ENCODE data around the gene ZNF683.
A peak's percentile ranks its signal among the peaks of the same experiment; 100 is the strongest.
"Not testable (repeated sequence)": the region's sequence is repeated elsewhere in the genome, so short reads cannot be mapped to it uniquely, and the experiment has no call there.

The ZNF683 gene

GRCh38 chr1:26388791-26389445, 16.4 kb upstream of the ZNF683 start:
- no peak for DNase-seq (ENCODE audit: low read depth)
- no peak overlapping the region for H3K4me3 ChIP-seq (ENCODE audit: low read depth, low read length)

- H3K4me3 ChIP-seq (ENCODE audit: low read depth, low read length): no peak overlapping the region
- DNase-seq (ENCODE audit: low read depth): no peak
Observed at GRCh38 chr1:26387447-26387846, 14.9 kb upstream of the ZNF683 start.

- DNase-seq (ENCODE audit: low read depth): not testable (repeated sequence)
Observed at GRCh38 chr1:26385063-26385462, 12.5 kb upstream of the ZNF683 start.

GRCh38 chr1:26384076-26384475, 11.5 kb upstream of the ZNF683 start:
- no peak overlapping the region for H3K4me3 ChIP-seq (ENCODE audit: low read depth, low read length)
- DNase-seq (ENCODE audit: low read depth): no peak

More at GRCh38 chr1:26385063-26385462, 12.5 kb upstream of the ZNF683 start:
- H3K4me3 ChIP-seq (ENCODE audit: low read depth, low read length): not testable (repeated sequence)

GRCh38 chr1:26378879-26379251, 6.3 kb upstream of the ZNF683 start:
- no peak for DNase-seq (ENCODE audit: low read depth)
- H3K4me3 ChIP-seq (ENCODE audit: low read depth, low read length): no peak overlapping the region

- peak; percentile 94 for DNase-seq (ENCODE audit: low read depth)
- H3K4me3 ChIP-seq (ENCODE audit: low read depth, low read length): no peak overlapping the region
Observed at GRCh38 chr1:26378088-26378878, 5.7 kb upstream of the ZNF683 start.

GRCh38 chr1:26376050-26376449, 3.5 kb upstream of the ZNF683 start:
- no peak overlapping the region for H3K4me3 ChIP-seq (ENCODE audit: low read depth, low read length)
- no peak for DNase-seq (ENCODE audit: low read depth)

- no peak for DNase-seq (ENCODE audit: low read depth)
- H3K4me3 ChIP-seq (ENCODE audit: low read depth, low read length): no peak overlapping the region
Observed at GRCh38 chr1:26375081-26375480, 2.5 kb upstream of the ZNF683 start.

GRCh38 chr1:26374361-26374760, 1.8 kb upstream of the ZNF683 start:
- DNase-seq (ENCODE audit: low read depth); H3K4me3 ChIP-seq (ENCODE audit: low read depth, low read length): not testable (repeated sequence)

- H3K4me3 ChIP-seq (ENCODE audit: low read depth, low read length): no peak overlapping the region
Observed at GRCh38 chr1:26373789-26374188, 1.2 kb upstream of the ZNF683 start.

GRCh38 chr1:26373281-26373680, 731 bp upstream of the ZNF683 start:
- H3K4me3 ChIP-seq (ENCODE audit: low read depth, low read length): no peak overlapping the region
- no peak for DNase-seq (ENCODE audit: low read depth)

More at GRCh38 chr1:26373789-26374188, 1.2 kb upstream of the ZNF683 start:
- no peak for DNase-seq (ENCODE audit: low read depth)

GRCh38 chr1:26372039-26372438, 511 bp downstream of the ZNF683 start:
- DNase-seq (ENCODE audit: low read depth): no peak
- no peak overlapping the region for H3K4me3 ChIP-seq (ENCODE audit: low read depth, low read length)

- DNase-seq (ENCODE audit: low read depth): no peak
- H3K4me3 ChIP-seq (ENCODE audit: low read depth, low read length): no peak overlapping the region
Observed at GRCh38 chr1:26370591-26371382, 1.8 kb downstream of the ZNF683 start.

GRCh38 chr1:26368486-26368885, 4.1 kb downstream of the ZNF683 start:
- DNase-seq (ENCODE audit: low read depth): no peak
- no peak overlapping the region for H3K4me3 ChIP-seq (ENCODE audit: low read depth, low read length)

GRCh38 chr1:26368006-26368405, 4.5 kb downstream of the ZNF683 start:
- no peak for DNase-seq (ENCODE audit: low read depth)
- H3K4me3 ChIP-seq (ENCODE audit: low read depth, low read length): no peak overlapping the region

- no peak overlapping the region for H3K4me3 ChIP-seq (ENCODE audit: low read depth, low read length)
- DNase-seq (ENCODE audit: low read depth): no peak
Observed at GRCh38 chr1:26367441-26367840, 5.1 kb downstream of the ZNF683 start.

- no peak overlapping the region for H3K4me3 ChIP-seq (ENCODE audit: low read depth, low read length)
- no peak for DNase-seq (ENCODE audit: low read depth)
Observed at GRCh38 chr1:26364956-26365355, 7.6 kb downstream of the ZNF683 start.

- DNase-seq (ENCODE audit: low read depth): no peak
- no peak overlapping the region for H3K4me3 ChIP-seq (ENCODE audit: low read depth, low read length)
Observed at GRCh38 chr1:26363549-26364448, 8.8 kb downstream of the ZNF683 start.

- no peak for DNase-seq (ENCODE audit: low read depth)
Observed at GRCh38 chr1:26362331-26362730, 10.2 kb downstream of the ZNF683 start.

More at GRCh38 chr1:26362331-26362730, 10.2 kb downstream of the ZNF683 start:
- H3K4me3 ChIP-seq (ENCODE audit: low read depth, low read length): no peak overlapping the region
